Stimulated activated CD4-positive, alpha-beta T cell treated with anti-CD3 and anti-CD28 coated beads, Interleukin-15, amount 100 ng/mL, for 1 hour (primary cell): ENCODE data around the gene MIF4GD.
"Not testable (repeated sequence)": the region's sequence is repeated elsewhere in the genome, so short reads cannot be mapped to it uniquely, and the experiment has no call there.

Experiments used
- DNase-seq, 2 donors: peaks; one replicate each; pipeline ENCODE4 v3.0.0-alpha.2; 2020; ENCODE audit warnings: low read depth in 1 of 2, low spot score in 1 of 2

The MIF4GD gene, protein sequence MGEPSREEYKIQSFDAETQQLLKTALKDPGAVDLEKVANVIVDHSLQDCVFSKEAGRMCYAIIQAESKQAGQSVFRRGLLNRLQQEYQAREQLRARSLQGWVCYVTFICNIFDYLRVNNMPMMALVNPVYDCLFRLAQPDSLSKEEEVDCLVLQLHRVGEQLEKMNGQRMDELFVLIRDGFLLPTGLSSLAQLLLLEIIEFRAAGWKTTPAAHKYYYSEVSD

DNA sequence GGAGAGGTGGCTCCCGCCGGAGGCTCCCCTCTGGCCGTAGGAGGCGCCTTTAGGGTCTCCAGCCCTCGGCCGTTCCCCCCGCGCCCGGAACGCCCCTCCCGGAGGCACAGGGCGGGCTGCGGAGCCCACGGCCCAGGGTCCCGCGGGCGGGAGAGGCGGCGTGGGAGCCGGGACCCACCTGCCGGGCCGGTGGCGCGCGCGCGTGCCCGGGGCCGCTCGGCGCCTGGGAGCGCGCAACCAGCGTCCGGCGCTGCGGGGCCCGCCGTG lies at the start of gene MIF4GD:
Gene MIF4GD, minus strand, starts transcription at position 266 of the 267 bp plus-strand sequence. CDS start 1,036 bp downstream, outside the sequence.
- DNase-seq, result no peak

DNA sequence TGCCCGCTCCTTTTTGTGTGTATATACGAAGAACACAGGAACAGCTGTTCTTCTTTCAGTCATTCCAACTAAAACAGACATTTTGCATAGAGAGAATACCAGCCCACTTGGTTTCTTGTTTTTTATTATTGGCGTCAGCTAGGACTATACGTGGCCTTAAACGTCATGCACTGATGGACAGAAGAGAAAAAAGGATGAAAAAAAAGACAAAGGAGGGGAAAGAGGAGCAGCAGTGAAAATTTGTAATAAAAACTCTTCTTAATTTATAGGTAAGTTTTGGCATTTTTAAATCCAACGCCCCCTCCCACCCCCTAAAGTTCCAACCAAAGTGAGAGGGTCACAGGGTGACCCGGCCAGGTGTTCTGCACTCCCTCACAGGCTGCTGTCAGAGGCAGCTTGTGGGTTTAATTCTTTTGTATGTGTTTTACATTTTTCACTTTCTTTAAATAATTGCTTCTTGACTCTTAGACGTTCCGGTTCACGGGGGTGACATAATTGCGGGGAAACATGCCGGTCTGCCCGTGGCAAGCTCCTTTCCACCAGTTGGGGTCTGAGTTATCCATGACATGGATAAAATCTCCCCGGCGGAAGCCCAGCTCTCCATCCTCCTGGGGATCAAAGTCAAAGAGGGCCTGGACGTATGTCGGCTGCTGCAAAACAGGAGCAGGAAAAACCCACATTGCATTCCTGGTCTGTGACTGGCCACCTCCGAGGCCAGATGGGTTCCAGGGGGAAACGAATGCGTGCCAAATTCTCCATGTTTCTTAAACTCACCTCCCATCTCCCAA lies 49.1 kb upstream of the MIF4GD start:
- DNase-seq, result no peak

DNA sequence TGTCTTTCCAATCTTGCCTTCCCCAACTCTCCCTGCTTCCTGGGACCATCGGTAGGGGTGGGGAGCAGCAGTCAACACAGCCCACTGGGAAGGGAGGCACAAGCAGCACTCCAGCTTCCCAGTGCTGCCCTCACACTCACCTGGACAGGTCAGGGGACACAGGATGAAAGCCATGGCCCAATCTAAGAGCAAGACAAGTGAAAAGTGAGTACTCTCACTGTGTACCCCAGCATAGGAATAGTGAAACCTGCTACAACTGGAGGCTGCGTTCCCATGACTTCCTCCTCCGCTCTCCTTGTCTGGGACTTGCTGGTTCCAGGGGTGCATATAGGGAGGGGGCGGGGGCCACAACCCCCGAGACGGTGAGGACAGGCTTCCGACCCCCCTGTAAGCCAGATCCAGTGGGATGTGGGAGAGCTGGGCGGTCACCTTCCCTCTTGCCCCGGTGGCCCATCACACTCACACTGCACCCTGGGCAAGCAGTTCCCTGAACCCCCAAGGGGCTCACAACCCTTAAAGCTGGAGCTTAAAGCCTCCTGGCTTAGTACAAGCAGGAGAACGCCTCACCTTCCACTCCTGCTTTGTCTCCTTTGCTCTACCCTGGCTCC lies 47.7 kb upstream of the MIF4GD start:
- no peak for DNase-seq

DNA sequence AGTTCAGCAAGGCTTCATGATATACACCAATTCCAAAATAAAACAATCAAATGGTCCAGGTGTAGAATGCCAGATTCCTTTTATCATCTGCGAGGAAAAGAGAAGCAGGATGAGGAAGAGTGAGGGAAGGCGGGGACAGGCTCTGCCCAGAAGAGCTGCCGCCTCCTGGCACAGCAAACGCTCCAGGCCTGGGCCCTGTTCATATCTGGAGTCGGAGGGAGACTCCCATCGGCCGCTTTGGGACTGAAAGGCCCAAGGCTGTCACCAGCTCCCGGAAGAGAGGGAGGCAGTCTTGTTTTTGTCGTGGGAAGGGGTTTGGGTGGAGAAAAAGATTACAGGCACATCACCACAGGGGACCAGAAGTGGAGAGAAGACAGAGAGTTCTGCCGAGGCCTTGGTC lies 47.2 kb upstream of the MIF4GD start:
- no peak for DNase-seq

DNA sequence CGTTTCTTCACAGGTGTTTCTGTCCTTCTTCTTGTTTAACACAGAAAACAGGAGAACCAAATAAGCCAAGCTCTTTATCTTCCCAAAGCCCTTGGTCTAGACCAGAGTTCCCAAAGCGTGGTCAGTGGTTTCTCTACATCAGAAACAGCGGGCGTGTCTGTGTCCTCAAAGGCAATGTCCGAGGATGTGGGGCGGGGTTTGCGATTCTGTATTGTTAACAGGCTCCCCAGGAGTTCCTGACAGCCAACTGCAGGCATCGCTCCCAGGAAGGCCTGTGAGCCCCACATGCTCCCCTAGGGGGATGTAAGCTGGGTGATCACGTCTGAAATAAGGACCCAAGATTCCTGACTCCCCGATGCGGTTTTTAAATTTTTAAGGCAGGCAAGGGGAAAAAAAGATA lies 46.6 kb upstream of the MIF4GD start:
- DNase-seq, result no peak

DNA sequence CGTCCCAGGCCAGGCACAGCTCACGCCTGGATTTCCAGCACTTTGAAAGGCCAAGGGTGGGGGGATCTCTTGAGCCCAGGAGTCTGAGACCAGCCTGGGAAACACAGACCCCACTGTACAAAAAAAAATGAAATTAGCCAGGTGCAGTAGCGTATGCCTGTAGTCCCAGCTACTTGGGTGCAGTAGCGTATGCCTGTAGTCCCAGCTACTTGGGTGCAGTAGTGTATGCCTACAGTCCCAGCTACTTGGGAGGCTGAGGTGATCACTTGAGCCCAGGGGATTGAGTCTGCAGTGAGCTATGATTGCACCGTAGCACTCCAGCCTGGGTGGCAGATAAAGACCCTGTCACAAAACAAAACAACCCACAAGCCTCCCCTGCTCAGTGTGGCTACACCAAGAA lies 45.2 kb upstream of the MIF4GD start:
- DNase-seq, result no peak

DNA sequence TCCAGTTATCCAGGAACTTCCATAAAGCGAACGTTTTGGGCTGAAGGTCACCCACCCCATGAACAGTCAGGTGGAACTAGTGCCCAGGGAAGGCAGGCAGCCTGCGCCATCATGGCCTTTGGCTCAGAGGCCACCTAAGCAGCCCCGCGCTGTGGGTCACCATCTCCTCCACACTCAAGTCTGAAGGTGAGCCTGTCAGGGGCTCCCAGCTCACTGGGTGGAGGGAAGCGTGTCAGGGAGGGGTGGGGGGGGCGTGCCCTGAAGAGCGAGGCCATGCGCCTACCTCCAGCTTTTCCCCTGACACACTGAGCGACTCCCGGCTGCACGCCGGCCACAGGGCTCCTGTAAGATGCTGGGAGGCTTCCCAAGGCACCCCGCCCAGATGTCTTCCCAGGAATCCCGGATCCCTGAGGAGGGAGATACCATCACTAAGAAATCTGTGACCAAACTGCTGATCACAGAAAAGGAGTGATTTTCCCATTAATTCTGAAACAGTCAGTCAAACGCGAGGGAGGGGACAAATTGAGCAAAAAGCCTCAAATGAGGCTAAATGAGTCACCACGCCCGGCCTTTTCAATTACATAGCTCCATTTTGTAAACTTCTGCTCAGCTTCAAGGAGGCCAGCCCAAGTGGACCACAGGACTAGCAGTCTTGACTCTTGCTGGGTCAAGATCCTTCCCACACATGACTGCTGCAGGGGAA lies 44.7 kb upstream of the MIF4GD start:
- DNase-seq, result no peak

DNA sequence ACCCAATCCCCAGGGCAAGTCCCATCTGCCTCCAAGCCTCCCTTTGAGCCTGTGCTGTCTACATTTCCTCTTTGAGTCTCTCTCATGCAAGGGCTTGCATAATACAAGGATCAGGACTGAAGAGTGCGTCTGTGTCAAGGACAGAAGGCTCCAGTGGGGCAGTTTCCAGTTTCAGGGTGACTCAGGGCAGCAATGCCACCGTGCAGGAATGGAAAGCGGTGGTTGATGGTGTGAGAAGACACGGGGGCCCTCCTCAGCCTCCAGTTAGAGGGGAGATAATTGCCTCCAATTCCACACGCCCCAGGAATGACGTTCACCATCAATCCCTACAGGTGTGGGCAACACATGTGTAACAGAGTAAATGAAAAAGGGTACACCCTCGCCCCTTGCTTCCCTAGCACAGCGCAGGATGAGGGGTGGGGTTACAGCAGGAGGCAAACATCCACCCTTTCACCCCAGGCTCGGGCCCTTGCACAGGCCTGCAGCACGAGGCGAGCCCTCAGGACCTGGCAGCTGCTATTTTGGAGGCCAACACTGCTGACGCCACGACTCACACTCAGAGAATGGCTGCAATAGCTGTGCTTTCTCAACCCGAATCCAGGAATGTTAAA lies 43.0 kb upstream of the MIF4GD start:
- no peak for DNase-seq

DNA sequence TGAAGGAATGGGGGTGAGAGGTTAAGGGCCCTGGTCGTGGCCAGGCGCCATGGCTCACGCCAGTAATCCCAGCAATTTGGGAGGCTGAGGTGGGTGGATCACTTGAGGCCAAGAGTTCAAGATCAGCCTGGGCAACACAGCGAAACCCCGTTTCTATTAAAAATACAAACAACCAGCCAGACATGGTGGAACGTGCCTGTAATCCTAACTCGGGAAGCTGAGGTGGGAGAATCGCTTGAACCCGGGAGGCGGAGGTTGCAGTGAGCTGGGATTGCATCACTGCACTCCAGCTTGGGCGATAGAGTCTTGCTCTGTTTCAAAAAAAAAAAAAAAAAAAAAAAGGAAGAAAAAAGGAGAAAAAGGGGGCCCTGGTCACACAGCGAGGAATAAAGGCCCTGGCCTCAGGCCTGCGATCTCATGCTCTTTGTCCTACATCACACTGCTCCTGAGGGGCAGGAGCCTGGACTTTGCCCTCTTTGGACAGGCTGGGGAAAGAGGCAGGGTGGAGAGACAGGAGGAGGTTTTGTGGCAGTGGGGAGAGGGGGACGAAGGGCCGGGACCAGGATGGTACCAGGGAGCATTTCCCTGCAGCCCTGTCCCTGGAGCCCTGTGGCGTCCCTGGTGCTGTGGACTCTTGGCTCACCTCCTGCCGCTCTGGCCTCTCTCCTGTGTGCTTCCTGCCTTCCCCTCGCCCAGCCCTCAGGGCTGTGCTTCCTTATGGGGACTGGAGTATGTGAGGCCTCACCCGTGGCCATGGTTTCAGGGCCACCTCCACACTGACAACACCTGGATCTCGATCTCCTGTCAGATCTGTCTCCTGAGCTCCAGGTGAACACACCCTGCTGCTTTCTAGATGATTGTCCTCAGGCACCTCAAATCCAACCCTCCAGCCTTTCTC lies 38.0 kb upstream of the MIF4GD start:
- DNase-seq, result no peak

DNA sequence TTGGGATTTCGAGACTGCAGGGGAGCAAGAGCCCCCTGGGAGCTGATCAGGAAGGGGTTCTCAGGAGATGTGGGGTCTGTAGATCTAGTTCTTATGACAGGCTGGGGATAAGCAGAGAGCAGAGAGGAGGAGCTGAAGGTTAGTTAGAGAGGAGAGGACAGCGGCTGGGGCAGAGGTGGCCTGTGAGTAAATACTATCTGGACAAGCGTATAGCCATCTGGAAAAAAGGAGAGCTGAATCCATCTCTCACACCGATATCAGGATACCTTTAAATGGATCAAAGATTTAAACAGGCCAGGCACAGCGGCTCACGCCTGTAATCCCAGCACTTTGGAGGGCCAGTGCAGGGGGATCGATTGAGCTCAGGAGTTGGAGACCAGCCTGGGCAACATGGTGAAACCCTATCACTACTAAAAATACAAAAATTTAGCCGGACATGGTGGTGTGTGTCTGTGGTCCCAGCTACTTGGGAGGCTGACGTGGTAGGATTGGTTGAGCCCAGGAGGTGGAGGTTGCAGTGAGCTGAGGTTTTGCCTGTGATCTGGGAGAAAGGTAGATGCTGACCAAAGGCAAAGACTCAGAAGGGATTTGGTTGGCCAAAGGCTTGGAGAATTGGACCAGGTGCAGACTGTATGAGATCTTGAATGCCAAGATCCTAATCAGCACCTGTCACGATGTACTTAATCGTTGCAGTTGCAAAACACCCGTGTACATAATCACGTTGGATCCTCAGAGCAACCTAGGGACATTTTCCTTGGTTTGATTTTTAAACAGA lies 37.1 kb upstream of the MIF4GD start:
- DNase-seq, result no peak

DNA sequence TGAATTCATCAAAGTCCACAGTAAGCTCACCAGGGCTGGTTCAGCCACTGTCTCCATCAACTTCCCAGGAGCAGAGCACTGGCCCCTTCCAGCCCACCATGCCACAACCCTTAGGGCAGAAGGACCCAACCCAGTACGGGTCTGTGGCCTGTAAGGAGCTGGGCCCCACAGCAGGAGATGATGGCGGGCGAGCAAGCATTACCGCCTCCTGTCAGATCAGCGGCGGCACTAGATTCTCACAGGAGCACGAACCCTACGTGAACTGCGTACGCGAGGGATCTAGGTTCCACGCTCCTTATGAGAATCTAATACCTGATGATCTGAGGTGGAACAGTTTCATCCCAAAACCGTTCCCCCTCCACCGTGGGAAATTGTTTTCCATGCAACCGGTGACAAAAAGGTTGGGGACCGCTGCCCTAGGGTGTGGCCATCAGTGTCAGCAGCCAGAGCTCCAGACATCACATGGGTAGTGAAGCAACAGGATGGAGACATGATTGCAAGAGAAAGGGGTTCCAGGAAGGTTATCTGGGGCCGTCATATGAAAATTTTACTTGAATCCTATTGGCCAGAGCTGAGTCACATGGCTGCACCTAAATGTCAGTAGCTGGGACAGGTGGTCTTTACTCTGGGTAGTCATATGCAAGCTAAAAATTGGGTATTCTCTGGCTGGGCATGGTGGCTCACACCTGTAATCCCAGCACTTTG lies 30.6 kb upstream of the MIF4GD start:
- DNase-seq, result no peak

DNA sequence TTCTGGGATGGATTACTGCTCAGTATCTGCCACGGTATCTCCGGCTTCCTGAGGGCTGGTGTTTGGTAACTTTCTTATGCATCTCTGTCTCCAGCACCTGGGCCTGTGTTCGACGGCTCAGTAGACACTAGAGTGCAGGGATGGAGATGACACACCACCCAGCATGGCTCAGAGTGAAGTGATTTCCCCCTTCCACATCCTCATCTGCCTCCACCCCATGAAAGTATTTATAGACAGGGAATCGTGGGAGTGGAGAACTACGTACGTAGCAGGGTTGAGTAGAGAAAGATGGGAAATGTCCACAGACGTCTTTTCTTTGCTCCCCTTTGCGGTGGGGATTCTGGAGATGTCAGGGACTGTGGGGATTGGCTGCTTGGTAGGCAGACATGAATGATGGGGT lies 30.0 kb upstream of the MIF4GD start:
- DNase-seq, result no peak

DNA sequence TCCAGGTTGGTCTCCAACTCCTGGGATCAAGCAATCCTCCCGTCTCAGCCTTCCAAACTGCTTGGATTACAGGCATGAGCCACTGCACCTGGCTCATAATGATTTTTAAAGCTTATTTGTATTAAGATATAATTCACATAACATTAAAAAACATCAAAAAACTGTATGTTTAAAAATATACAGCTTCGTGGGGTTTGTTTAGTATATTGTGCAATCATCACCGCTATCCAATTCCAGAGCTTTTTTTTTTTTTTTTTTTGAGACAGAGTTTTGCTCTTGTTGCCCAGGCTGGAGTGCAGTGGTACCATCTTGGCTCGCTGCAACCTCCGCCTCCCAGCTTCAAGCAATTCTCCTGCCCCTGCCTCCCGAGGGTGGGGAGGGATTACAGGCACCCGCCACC lies 29.2 kb upstream of the MIF4GD start:
- no peak for DNase-seq

DNA sequence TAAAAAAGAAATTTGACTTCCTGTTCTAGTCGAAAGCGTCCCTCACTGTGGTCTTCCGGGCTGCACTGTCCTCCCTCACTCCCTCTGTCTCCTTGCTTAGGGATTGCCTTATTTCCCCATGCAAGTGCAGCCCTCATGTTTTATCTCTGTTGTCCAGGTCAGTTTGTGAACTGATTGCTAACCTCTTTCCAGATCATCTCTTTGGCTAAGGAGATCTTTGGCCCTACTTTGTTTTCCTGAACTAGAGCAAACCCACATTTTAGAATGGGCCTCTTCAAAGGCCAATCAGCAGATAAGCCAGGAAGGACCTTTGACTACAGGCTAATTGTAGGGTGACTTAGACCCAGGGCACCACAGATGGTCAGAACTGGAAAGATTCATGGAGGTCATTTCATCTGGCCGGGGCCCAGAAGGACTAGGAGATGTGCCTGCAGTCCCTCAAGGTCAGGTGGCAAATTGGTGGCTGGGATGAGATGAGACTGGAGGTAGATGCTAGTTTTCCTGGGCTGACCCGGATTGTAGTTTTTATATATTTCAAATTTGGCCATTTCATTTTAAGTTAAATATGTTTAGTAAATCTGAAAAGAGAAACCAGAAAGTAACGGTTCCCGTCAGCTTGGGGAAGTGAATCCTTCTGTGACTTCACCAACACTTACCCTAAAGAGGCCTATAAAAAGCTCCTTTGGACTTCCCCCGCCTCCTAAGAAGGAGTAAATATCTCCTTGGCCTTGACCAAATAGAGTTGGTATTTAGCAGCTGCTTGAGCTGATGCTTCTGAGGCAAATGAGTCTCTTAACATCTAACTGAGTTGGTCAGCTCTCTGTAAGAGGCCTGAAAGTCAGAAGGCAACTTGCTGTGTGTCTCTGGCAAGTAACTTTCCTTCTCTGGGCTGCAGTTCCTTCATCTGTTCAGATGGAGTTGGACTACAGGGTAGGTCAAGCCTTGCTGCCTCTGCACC lies 24.4 kb upstream of the MIF4GD start:
- DNase-seq, result no peak

DNA sequence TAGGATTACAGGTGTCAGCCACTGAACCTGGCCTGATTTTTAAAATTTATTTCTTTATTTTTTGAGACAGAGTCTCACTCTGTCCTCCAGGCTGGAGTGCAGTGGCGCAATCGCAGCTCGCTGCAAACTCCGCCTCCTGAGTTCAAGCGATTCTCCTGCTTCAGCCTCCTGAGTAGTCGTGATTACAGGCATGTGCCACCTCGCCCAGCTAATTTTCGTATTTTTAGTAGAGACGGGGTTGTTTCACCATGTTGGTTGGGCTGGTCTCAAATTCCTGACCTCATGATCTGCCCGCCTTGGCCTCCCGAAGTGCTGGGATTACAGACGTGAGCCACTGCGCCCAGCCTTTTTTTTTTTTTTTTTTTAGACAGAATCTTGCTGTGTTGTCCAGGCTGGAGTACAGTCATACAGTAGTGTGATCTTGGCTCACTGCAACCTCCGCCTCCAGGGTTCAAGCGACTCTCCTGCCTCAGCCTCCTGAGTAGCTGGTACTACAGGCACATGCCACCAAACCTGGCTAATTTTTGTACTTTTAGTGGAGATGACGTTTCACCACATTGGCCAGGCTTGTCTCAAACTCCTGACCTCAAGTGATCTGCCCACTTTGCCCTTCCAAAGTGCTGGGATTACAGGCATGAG lies 21.9 kb upstream of the MIF4GD start:
- not testable (repeated sequence) for DNase-seq

DNA sequence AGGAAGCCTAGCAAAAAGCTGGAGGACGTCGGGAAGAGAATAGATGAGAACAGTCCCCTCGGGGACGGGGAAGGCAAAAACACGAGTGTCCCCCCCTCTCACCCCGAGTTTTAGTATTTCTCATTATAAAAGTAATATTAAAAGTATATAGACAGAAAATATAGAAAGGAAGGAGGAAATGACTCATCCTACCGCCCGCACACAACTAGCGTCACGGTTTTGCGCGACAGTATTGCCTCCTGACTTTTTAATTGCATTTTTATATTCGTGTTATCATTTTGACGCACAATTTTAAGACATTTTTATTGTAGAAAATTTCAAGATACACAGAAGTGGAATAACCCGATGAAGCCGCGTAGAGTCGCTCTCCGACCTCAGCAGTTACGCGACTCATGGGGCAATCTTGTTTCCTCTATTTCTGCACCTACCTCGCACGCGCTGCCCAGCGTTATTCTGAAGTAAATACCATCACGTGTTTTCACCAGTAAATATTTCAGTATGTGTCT lies 18.9 kb upstream of the MIF4GD start:
- peak; percentile 23 to 50 for DNase-seq

DNA sequence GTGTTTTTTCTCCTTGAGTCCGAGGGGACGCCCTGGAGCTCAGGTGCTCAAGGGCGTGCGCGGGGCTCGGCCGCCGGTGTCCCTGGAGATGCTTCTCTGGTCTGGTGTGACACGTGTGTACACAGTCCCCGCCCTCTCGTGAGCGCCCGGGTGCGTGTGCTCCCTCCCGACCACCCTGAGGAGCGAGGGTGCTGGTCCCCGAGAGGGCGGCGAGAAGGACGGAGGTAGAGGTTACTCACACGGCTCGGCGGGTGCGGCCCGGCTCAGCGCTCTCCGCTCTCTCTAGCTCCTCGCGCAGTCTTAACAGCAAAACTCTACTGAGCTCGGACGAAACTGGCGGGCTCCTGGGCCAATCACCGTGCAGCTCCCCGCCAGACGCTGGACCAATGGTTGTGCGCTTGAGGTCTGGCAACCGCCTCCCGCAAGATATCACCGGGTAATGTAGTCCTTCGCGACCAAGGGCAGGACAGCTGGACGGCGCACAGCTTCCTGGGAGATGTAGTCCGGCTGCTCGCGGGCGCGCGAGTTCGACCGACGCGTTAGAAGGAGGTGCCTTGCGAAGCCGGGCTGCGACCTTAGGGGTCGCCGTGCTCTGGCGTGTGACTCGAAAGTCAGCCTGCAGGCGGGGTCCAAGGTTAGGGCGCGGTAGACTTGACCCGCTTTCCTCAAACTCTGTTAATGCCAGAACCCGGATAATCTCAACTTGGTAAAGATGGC lies 18.2 kb upstream of the MIF4GD start, which contains the start of gene SLC25A19:
Gene SLC25A19, minus strand, starts transcription at position 319 of the 717 bp plus-strand sequence. CDS start 2,669 bp downstream, outside the sequence.
- peak; percentile 87 to 92 for DNase-seq
